GM18505 (cell line): ENCODE data around the gene MGAT5B.

Source experiments
- ATAC-seq: cut with Tn5 transposase; IDR thresholded peaks from one replicate; pipeline ENCODE4 v1.9.1; 2021; ENCODE audit not compliant: unreplicated experiment
- POLR2A ChIP-seq: IDR thresholded peaks from 4 replicates; pipeline ENCODE4 v1.6.1; 2011; ENCODE audit warnings: borderline replicate concordance; ENCODE audit not compliant: insufficient read depth, insufficient read length; ENCODE audit errors: extremely low read depth

Gene MGAT5B

DNA sequence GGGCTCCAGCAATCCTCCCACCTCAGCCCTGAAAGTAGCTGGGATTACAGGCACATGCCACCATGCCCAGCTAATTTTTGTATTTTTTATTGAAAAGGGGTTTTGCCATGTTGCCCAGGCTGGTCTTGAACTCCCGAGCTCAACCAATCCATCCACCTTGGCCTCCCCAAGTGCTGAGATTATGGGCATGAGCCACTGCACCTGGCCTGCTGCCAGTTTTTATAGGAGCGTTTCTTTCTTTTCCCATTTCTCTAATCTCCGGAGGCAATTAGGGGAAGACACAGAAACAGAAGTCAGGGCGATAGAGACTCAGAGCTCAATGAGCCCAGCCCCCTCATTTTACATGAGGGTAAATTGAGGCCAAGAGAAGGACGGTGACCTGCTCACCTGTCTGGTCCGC, 10.4 kb downstream of the MGAT5B start:
- ATAC-seq, result no peak
- no peak for TF ChIP-seq POLR2A

DNA sequence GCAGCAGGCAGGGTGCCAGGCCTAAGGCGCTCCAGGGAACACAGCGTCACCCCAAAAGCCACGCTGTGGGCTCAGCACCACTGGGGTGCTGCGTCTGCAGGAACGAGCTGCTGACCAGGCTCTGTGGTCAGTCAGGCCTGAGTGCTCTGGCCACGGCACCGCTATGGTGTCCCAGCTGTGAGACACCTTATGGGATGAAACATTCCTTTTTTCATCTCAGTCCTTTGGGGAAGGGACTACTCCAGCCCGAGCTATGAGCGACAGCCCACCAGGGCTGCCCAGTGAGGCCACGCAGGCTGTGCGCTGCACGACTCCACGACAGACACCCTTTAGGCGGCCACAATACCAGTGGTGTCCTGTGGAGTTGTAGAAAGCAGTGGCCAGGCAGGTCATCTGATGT, 11.1 kb downstream of the MGAT5B start:
- no peak for ATAC-seq
- no peak for TF ChIP-seq POLR2A

DNA sequence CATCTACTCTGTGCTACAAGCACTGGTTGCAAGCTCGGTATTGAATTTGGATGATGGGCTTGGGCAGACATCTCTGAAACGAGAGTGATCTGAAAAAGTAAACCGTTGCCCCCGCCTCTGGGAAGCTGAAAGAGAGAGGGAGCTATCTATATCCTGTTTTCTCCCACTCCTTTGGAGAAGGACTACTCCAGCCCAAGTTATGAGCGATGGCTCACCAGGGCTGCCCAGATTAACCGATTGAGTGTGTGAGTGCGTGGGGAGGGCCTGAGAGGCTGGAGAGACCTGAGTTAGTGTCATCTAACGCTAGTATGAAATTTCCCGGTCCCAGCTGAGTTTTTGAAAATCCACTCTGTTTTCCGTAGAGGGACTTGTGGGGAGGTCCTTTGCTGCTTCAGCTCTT, 11.5 kb downstream of the MGAT5B start:
- TF ChIP-seq POLR2A, result no peak
- ATAC-seq, result no peak

DNA sequence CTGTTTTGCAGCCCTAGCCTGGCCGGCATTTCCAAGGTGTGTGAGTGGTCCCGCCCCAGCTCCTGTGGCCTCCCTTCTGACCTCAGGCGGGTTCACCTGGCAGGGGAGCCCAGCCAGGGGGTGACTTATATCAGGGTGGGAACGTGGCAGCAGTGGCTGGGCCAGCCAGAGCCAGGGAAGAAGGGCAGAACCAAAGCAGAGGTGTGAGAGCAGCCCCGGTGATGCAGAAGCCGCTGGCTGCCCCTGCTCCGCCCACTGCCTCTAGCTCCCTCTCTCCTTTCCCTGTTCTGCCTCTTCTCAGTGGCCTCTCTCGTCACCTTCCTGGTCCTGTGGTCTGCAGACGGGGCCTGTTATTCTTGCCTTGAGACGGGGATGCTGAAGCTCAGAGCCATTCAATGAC, 12.1 kb downstream of the MGAT5B start:
- no peak for ATAC-seq
- TF ChIP-seq POLR2A, result no peak

DNA sequence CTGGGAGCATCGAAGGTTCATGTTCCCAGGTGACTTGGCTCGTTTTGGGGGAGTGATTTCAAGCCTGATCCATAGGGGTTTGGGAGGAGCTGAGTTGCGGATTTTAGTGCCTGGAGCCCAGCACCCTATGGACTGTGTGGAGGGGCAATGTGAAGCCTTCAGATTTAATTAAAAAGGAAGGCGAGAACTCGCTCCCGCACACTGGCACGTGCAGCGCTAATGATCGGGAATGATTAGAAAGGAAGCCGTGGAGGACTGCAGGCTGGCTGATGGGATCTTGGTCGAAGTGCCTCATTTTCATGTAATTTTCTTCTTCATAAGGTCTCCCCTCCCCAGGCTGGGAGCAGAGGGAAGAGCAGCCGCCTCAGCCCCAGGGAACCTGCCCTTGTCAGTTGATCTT, 12.8 kb downstream of the MGAT5B start:
- no peak for TF ChIP-seq POLR2A
- ATAC-seq, result no peak

DNA sequence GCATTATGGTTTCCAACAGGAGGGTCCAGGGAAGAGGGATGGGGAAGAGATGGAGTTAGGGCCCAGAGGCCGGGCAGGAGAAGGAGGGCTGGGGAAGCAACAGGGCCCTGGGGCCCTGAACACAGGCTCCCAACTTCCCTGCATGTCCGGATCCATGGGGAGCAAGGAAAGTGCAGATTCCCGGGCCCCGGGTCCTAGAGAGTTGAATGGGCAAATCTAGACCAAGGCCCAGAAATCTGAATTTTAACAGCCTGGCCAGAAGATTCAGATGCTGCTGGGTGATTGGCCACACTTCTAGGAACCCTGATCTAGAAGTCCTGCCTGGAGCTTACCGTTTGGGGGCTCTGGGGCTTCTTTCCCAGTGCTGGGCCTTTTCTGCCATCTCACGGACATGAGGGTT, 13.2 kb downstream of the MGAT5B start:
- no peak for TF ChIP-seq POLR2A
- ATAC-seq, result no peak

DNA sequence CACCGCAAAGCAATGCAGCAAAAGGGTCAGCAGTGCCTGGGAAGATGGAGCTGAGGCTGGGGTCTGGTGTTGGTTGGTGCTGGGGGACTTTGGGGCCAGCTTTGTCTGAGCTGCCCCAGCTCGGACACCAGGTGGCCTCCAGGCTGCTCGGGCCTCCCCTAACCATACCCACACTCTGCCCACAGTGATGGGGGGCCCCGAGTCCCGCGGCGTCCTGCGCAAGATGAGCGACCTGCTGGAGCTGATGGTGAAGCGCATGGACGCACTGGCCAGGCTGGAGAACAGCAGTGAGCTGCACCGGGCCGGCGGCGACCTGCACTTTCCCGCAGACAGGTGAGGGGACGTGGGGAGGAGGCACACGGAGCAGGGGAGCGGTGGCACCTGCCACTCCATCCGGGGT, 13.8 kb downstream of the MGAT5B start:
- no peak for TF ChIP-seq POLR2A
- no peak for ATAC-seq

DNA sequence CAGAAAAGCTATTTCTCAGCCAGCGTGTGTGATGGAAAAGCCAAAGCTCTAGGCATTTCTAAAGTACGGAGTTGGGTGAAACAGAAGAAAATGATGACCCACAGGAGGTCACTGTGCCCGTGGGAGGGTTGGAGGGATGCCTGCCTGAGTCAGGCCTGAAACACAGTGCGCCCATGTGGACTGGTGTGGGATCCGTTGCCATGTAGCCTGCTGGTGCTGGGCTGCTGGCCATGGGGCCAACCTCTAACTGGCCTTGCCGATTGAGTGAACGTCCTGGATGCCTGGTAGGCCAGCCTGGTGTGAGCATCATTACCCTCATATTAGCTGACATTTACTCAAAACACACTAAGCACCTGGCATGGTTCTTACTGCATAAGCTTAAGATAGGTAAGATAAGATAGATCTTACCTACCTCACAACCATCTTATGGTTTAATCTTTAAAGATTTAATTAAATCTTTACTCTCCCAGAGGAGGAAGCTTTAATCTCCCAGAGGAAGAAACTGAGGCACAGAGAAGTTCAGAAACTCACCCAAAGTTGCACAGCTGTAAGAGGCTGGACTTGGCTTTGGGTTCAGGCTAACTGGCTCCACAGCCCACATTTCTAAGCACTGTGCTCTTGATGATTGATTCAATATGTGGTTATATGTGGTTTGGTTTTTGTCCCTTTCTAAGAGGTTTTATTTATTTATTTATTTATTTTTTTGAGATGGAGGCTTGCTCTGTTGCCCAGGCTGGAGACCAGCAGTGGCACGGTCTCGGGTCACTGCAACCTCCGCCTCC, 15.7 kb downstream of the MGAT5B start:
- no peak for TF ChIP-seq POLR2A
- no peak for ATAC-seq

DNA sequence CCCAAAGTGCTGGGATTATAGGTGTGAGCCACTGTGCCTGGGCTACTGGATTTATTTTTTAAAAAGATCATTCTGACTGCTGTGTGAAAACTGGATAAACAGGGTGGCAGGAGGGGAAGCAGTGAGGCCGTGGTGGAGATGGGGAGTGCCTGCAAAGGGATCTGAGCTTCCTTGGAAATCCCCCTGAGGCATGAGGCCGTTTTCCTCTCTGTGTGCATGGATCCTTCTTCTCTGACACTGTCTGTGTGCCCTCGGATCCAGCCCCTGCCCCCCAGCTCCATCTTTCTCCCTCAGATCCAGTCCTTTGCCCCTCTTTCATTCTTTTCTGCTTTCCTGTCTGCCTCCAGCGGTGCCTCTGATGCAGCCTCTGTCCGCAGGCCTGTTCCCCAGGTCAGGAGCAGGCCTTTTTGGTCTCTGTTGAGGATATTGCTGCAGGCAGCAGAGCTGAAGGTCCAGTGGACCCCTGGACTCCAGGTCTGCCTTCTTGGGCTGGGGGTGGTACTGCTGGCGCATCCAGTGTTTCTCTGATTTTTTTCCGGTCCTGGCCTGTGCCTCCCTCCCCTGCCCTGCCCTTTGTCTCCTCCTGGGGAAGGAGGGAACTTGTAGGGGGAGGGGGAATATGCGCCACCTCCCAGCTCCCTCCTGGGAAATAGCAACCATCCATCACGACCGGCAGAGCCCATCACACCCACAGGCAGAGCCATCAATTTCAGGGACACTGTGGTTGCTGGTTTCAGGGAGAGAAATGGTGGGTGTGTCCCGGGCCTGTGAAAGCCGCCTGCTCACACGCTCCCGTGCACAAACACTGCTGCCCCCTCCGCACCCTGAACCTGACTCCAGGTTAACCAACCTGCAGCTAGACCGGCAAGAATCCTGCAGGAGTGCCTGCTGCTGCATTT, 17.0 kb downstream of the MGAT5B start:
- no peak for TF ChIP-seq POLR2A
- ATAC-seq, result no peak

DNA sequence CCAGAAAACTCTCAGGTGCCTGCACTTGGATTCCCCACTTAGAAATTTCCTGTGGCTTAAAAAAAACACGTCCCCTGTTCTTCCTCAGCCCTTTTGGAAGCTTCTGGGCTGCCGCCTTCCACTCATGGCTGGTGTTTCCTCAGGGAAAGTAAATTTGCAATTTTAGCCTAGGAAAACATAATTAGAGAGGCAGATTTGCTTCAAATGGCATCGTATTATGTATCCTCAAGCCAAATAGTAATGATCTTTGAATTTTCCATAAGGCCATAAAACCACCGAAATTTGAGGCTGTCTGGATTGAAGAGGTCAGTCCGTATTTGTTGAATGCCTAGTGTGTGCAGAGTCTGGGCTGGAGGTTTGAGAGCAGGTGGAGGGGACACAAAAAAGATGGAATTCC, 17.7 kb downstream of the MGAT5B start:
- TF ChIP-seq POLR2A, result no peak
- ATAC-seq, result no peak

DNA sequence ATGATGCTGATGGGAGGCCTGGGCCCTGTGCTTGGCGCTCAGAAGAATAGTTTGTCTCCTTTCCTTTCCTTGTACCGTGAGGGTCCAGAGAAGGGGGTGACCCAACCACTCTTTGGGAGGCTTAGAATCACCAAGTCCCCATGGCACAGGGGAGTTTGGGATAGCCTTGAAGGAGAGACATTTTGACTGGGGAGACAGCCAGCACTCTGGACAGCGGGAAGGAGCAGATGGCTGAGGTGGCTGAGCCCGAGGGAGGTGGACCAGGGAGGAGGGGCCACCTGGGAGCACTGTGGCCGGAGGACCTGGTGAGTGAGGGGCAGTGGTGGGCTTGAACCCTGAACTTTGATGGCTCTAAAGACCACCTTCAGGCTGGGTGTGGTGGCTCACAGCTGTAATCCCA, 18.2 kb downstream of the MGAT5B start:
- no peak for TF ChIP-seq POLR2A
- no peak for ATAC-seq

DNA sequence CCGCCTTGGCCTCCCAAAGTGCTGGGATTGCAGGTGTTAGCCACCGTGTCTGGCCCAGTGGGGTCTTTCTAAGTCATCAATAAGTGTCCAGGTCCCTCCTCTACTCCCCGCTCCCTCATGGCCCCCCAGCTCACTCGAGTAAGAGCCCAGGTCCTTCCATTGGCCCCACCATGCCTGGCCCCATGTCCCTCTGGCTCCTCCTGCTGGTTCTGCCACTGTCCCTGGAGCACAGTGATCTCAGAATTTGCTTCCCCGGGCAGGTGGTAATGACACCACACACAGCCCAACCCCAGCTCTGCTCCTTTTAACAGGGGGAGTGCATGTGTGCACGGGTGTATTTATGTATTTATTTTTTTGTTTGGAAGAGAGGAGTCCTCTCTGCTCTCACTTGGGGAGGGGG, 19.6 kb downstream of the MGAT5B start:
- ATAC-seq, result no peak
- no peak for TF ChIP-seq POLR2A

DNA sequence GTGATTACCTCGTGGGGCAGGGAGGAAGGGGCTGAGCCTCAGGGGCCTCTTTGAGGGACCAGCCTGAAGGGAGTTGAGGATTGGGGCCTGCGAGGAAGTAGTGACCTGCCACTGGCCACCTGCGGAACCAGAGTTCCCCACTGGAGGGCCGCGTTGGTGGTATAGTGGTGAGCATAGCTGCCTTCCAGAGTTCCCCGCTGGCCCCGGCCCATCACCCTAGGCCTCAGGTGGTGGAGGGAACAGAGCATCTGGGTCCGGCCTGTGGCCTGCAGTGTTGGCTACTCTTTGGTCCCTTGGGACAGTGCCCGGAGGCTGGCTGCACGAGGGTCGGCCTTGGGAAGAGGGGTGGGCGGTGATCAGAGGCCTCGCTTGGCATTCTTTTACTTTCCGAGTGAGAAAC, 20.5 kb downstream of the MGAT5B start:
- no peak for ATAC-seq
- TF ChIP-seq POLR2A, result no peak

DNA sequence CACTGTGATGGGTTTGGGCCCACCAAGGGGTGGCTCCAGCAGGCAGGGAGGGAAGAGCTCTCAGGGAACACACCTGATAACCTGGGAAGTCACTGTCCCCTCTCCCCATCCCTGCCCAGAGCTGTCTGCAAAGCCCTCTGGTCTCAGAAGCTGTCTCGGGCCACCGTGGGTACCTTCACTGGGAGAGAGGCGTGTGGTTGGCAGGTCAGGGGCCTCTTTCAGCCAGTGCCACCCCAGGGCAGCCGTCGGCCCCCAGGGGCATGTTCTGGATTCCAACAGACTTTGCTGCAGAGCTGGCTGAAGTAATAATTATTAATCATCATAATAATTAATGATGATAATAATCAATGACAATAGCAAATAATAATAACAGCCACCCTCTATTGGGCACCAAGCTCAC, 21.1 kb downstream of the MGAT5B start:
- no peak for TF ChIP-seq POLR2A
- no peak for ATAC-seq
